Breast epithelium (tissue), 4 donors: ENCODE measurements around the gene KLK4. TPM values are rescaled to one million over a fixed set of nuclear protein-coding genes. Genes with fewer than 3 reads are reported as not detected.
A peak's percentile ranks its signal among the peaks of the same experiment; 100 is the strongest.

Experiments
- DNase-seq, 2 donors: peaks; one replicate each; pipeline ENCODE4 v3.0.0-alpha.2; 2019; ENCODE audit warnings: low spot score in 2 of 2
- H3K27ac ChIP-seq, 2 donors: fragments of 200-600 bp; sonication (generic) in 1 of 2; one replicate each; pipeline ENCODE4 v1.5.1; 2016 to 2019; ENCODE audit warnings: mild to moderate bottlenecking in 1 of 2
- H3K27me3 ChIP-seq, 2 donors: fragments of 200-600 bp; sonication (generic) in 1 of 2; one replicate each; pipeline versions ENCODE4 v1.5.1 to v1.6.0; 2017 to 2019; ENCODE audit warnings: control low read depth in 1 of 2, mild to moderate bottlenecking in 1 of 2
- H3K36me3 ChIP-seq: fragments of 200-600 bp; one replicate; pipeline ENCODE4 v1.5.1; 2019
- H3K4me1 ChIP-seq, 2 donors: fragments of 200-600 bp; sonication (generic); one replicate each; pipeline ENCODE4 v1.5.1; 2016 to 2019; ENCODE audit warnings: control low read depth in 1 of 2
- H3K4me3 ChIP-seq, 3 donors: fragments of 200-600 bp; sonication (generic); 1 replicate in 2 of 3; 2 replicates in 1 of 3; pipeline ENCODE4 v1.5.1; 2016 to 2019; ENCODE audit warnings: mild to moderate bottlenecking in 3 of 3, moderate library complexity in 2 of 3
- H3K9me3 ChIP-seq, 2 donors: fragments of 200-600 bp; sonication (generic) in 1 of 2; one replicate each; pipeline ENCODE4 v1.5.1; 2016 to 2019; ENCODE audit warnings: control low read depth in 1 of 2
- POLR2A ChIP-seq: fragments of 450-650 bp; IDR thresholded peaks from one replicate; pipeline ENCODE4 v1.6.1; 2016; ENCODE audit warnings: antibody characterized with exemption, mild to moderate bottlenecking, moderate library complexity
- POLR2AphosphoS5 ChIP-seq, 3 donors: sonication (generic); formaldehyde crosslinking; IDR thresholded peaks; one replicate each; pipeline ENCODE4 v1.6.1; 2017; ENCODE audit warnings: antibody characterized with exemption in 3 of 3
- intact Hi-C: fragments of 100-400 bp; cut with DNase I; formaldehyde crosslinking; loops from one replicate; pipeline ENCODE4 v1.15.1; 2023; ENCODE audit warnings: low total_unique reads
- total RNA-seq, 3 donors: library from RNA; depleted of rRNA; stranded (reverse); fragments of >200 nt; gene quantifications; one replicate each; pipeline ENCODE4 v1.1.0, GENCODE V29; 2016
- TF ChIP-seq, protein P1 (sequence below), 3 donors: fragments of 450-650 bp; IDR thresholded peaks; one replicate each; pipeline ENCODE4 v1.5.1; 2016 to 2017; ENCODE audit warnings: antibody characterized with exemption in 3 of 3, mild to moderate bottlenecking in 3 of 3, moderate library complexity in 3 of 3

Gene KLK4
- total RNA-seq, 3 donors from 2014 or later, result not detected

DNA sequence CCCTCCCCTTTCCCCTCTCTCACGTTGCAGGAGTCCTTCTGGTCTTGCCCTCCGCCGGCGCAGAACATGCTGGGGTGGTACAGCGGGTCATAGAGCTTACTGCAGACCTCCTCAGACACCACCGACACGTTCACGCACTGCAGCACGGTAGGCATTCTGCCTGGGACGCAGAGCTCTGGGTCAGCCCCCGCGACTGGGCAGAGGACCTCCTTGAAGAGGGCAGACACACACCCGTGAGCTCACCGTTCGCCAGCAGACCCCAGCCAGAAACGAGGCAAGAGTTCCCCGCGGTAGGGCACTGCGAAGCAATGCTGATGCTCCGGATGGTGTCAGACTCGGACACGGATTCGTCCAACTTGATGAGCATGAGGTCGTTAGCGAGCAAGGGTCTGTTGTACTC is 2.9 kb downstream of the KLK4 start:
- H3K9me3 ChIP-seq, result no peaks in the 10 kb centered on the region
- H3K27ac ChIP-seq, result no peak overlapping the region
- DNase-seq, result no peak
- no peaks in the 10 kb centered on the region for H3K4me1 ChIP-seq
- peaks cover 2 to 50% of the 10 kb centered on the region in 2 donors for H3K27me3 ChIP-seq
- TF ChIP-seq POLR2AphosphoS5 (IDR thresholded peaks at IDR 0.05) (no peak), POLR2A (no peak)
- TF ChIP-seq, protein P1, sequence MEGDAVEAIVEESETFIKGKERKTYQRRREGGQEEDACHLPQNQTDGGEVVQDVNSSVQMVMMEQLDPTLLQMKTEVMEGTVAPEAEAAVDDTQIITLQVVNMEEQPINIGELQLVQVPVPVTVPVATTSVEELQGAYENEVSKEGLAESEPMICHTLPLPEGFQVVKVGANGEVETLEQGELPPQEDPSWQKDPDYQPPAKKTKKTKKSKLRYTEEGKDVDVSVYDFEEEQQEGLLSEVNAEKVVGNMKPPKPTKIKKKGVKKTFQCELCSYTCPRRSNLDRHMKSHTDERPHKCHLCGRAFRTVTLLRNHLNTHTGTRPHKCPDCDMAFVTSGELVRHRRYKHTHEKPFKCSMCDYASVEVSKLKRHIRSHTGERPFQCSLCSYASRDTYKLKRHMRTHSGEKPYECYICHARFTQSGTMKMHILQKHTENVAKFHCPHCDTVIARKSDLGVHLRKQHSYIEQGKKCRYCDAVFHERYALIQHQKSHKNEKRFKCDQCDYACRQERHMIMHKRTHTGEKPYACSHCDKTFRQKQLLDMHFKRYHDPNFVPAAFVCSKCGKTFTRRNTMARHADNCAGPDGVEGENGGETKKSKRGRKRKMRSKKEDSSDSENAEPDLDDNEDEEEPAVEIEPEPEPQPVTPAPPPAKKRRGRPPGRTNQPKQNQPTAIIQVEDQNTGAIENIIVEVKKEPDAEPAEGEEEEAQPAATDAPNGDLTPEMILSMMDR (IDR thresholded peaks at IDR 0.05), result no peak
- no peak overlapping the region for H3K4me3 ChIP-seq
- no peaks in the 10 kb centered on the region for H3K36me3 ChIP-seq
- intact Hi-C loops, result loop anchor here (10.0 kb wide), 1 partner anchor 546 kb away; the partner anchor contains the start of gene SIGLEC8

DNA sequence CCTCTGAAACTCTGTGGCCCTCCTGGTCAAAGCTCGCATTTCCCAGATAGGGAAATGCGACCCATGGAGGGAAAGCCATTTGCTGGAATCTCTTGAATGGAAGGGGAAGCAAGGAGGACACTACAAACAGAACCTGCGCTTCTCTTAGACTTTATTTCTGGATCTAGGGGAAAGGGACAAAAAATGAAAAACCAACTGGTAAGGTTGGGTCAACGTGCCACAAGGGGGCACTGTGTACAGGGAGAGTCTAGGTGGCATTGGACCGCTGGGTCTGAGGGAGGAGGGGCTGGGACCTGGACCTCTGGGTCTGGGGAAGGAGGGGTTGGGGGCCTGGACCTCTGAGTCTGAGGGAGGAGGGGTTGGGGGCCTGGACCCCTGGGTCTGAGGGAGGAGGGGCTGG is 5.0 kb downstream of the KLK4 start:
- intact Hi-C loops, result loop anchor here (10.0 kb wide), 1 partner anchor 549 kb away; the partner anchor contains the start of gene SIGLEC8
- no peak overlapping the region for H3K27ac ChIP-seq
- no peaks in the 10 kb centered on the region for H3K9me3 ChIP-seq
- DNase-seq, result no peak
- H3K27me3 ChIP-seq, result peaks cover 0 to 33% of the 10 kb centered on the region in 2 donors
- no peaks in the 10 kb centered on the region for H3K4me1 ChIP-seq
- no peak overlapping the region for H3K4me3 ChIP-seq
- no peaks in the 10 kb centered on the region for H3K36me3 ChIP-seq
- TF ChIP-seq, protein P1 (IDR thresholded peaks at IDR 0.05), result peak in 2 of 3 donors; percentile 18 to 39
- no peak for TF ChIP-seq POLR2A

DNA sequence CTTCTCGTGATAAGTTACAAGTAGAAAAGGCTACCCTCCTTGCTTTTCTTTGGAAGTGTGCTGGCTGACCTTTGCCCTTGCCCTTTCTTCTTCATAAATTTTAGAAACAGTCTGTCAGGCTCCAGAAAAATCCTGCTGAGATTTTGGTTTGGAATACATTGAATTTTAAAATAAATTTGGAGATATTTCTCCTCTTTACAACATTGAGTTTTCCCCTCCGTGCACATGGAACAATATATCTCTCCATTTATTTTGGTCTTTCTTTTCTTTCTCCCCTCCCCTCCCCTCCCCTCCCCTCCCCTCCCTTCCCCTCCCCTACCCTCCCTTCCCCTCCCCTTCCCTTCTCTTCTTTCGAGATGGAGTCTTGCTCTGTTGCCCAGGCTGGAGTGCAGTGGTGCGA is 8.6 kb downstream of the KLK4 start:
- H3K9me3 ChIP-seq, result no peaks in the 10 kb centered on the region
- intact Hi-C loops, result loop anchor here (10.0 kb wide), 1 partner anchor 552 kb away; the partner anchor contains the start of gene SIGLEC8
- no peak for DNase-seq
- H3K27ac ChIP-seq, result no peak overlapping the region
- TF ChIP-seq POLR2AphosphoS5 (IDR thresholded peaks at IDR 0.05) (no peak), POLR2A (no peak)
- TF ChIP-seq, protein P1 (IDR thresholded peaks at IDR 0.05), result no peak
- no peak overlapping the region for H3K4me3 ChIP-seq
- H3K27me3 ChIP-seq, result peaks cover 0 to 9% of the 10 kb centered on the region in 2 donors
- no peaks in the 10 kb centered on the region for H3K4me1 ChIP-seq
- no peaks in the 10 kb centered on the region for H3K36me3 ChIP-seq

DNA sequence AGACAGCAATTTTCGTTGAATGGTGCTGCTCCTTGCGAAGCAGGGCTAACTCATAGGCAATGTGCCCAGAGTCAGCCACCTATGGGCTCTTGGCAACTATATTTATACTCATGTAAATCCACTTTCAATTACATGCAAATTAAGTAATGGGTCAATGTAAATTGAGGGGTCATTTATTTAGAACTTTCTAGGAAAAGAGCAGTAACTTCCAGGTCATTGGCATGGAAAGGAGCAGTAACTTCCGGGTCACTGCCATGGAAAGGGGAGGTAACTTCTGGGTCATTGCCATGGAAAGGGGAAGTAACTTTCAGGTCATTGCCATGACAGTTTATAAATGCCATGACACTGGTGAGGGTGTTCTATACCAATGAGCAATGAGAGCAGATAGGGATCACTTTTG is 11.6 kb downstream of the KLK4 start:
- Histone ChIP-seq H3K27me3 (peaks cover 0 to 3% of the 10 kb centered on the region in 2 donors), H3K4me1 (no peaks in the 10 kb centered on the region), H3K27ac (no peak overlapping the region), H3K4me3 (no peak overlapping the region), H3K36me3 (no peaks in the 10 kb centered on the region), H3K9me3 (no peaks in the 10 kb centered on the region)
- no peak for DNase-seq
- TF ChIP-seq, protein P1 (IDR thresholded peaks at IDR 0.05), result no peak
- TF ChIP-seq POLR2AphosphoS5 (IDR thresholded peaks at IDR 0.05), result no peak
- TF ChIP-seq POLR2A, result no peak
- intact Hi-C loops, result loop anchor here (1.0 kb wide), 1 partner anchor 20 kb away; no protein-coding TSS in a partner anchor

DNA sequence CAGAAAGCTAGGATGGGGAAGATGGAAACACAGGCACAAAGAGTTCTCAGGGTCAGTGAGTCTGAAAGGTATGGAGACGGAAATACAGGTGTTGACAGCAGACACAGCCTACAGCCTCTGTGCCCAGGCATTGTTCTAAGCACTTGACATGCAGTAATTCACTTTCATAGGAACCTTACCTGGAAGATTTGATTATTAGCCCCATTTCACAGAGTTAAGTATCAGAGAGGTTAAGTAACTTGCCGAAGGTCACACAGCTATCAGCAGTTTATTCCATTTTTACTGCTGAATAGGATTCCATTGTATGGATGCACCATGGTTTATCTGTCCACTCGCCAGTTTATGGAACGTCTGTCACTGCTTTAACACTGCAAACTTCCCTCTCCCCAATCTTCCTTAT is 13.2 kb downstream of the KLK4 start:
- TF ChIP-seq POLR2A (no peak), POLR2AphosphoS5 (IDR thresholded peaks at IDR 0.05) (no peak)
- TF ChIP-seq, protein P1 (IDR thresholded peaks at IDR 0.05), result no peak
- no peaks in the 10 kb centered on the region for H3K9me3 ChIP-seq
- no peaks in the 10 kb centered on the region for H3K36me3 ChIP-seq
- intact Hi-C loops, result no loop called here
- peaks cover 0 to 5% of the 10 kb centered on the region in 2 donors for H3K27me3 ChIP-seq
- no peak overlapping the region for H3K27ac ChIP-seq
- DNase-seq, result no peak
- no peaks in the 10 kb centered on the region for H3K4me1 ChIP-seq
- no peak overlapping the region for H3K4me3 ChIP-seq
